SK-N-SH (cell line): ENCODE results near the gene SRGAP3. TPM values are rescaled to one million over a fixed set of nuclear protein-coding genes. Genes with fewer than 3 reads are reported as not detected.

Experiments
- CTCF ChIA-PET: fragments of 300-600, 350-600 bp; formaldehyde crosslinking; extraction: SDS; loops from one replicate; lab custom pipeline; 2021; lab: Yijun Ruan, JAX
- POLR2A ChIA-PET: fragments of 350-600 bp; sonication (Branson Sonifier 250); formaldehyde crosslinking; extraction: SDS; loops from one replicate; lab custom pipeline; 2020; ENCODE audit warnings: antibody characterized with exemption, inconsistent platforms; lab: Yijun Ruan, JAX
- DNase-seq: peaks from one replicate; pipeline ENCODE4 v3.0.0; 2012
- H2AFZ ChIP-seq: fragments of 200-600 bp; sonication (generic); 2 replicates; pipeline ENCODE4 v1.8.1; 2016; ENCODE audit warnings: antibody characterized with exemption, mild to moderate bottlenecking, low read depth
- H3F3A ChIP-seq: fragments of 200-600 bp; sonication (generic); replicated peaks from 2 replicates; pipeline ENCODE3; 2016; ENCODE audit warnings: antibody characterized with exemption, mild to moderate bottlenecking; ENCODE audit not compliant: insufficient read depth
- H3K27ac ChIP-seq, 2 experiments: fragments of 200-500 bp in 1 of 2; fragments of 200-600 bp in 1 of 2; sonication (Bioruptor generic) in 1 of 2; sonication (generic), shearing (Covaris generic) in 1 of 2; 2 replicates each; pipeline versions ENCODE4 v1.5.1 to v1.6.1; 2014 to 2016; ENCODE audit warnings: low read depth in 2 of 2, inconsistent platforms in 1 of 2, low read length in 1 of 2, mild to moderate bottlenecking in 1 of 2, mixed read lengths in 1 of 2
- H3K27me3 ChIP-seq: fragments of 200-600 bp; sonication (generic), shearing (Covaris generic); 2 replicates; pipeline ENCODE4 v1.6.1; 2016; ENCODE audit warnings: mixed run types; ENCODE audit not compliant: insufficient read depth
- H3K36me3 ChIP-seq, 2 experiments: fragments of 200-500 bp in 1 of 2; fragments of 200-600 bp in 1 of 2; sonication (Bioruptor generic) in 1 of 2; sonication (generic) in 1 of 2; replicated peaks in 1 of 2; 2 replicates each; pipeline versions ENCODE3 to v1.5.1; 2014 to 2016; ENCODE audit warnings: low read length in 1 of 2, mild to moderate bottlenecking in 1 of 2; ENCODE audit not compliant: insufficient read depth in 2 of 2, control insufficient read depth in 1 of 2
- H3K4me1 ChIP-seq, 2 experiments: fragments of 200-500 bp in 1 of 2; fragments of 200-600 bp in 1 of 2; sonication (Bioruptor generic) in 1 of 2; sonication (generic), shearing (Covaris generic) in 1 of 2; 2 replicates each; pipeline versions ENCODE4 v1.5.1 to v1.6.1; 2014 to 2016; ENCODE audit warnings: low read depth in 1 of 2, low read length in 1 of 2, mixed run types in 1 of 2; ENCODE audit not compliant: insufficient read depth in 2 of 2, control insufficient read depth in 1 of 2
- H3K4me2 ChIP-seq: fragments of 200-600 bp; sonication (generic), shearing (Covaris generic); 2 replicates; pipeline ENCODE4 v1.6.1; 2017; ENCODE audit warnings: mixed run types
- H3K4me3 ChIP-seq, 2 experiments: fragments of 200-500 bp in 1 of 2; fragments of 200-600 bp in 1 of 2; sonication (Bioruptor generic) in 1 of 2; sonication (generic), shearing (Covaris generic) in 1 of 2; 2 replicates each; pipeline versions ENCODE4 v1.5.1 to v1.8.1; 2014 to 2016; ENCODE audit warnings: low read depth in 2 of 2, inconsistent platforms in 1 of 2, low read length in 1 of 2, mild to moderate bottlenecking in 1 of 2, mixed read lengths in 1 of 2, moderate library complexity in 1 of 2
- H3K79me2 ChIP-seq: fragments of 200-600 bp; sonication (generic); 2 replicates; pipeline ENCODE4 v1.8.1; 2017; ENCODE audit warnings: mild to moderate bottlenecking; ENCODE audit not compliant: insufficient read depth
- H3K9ac ChIP-seq: fragments of 200-600 bp; sonication (generic); 2 replicates; pipeline ENCODE4 v1.6.1; 2017; ENCODE audit warnings: mixed run types
- H3K9me2 ChIP-seq: fragments of 200-600 bp; sonication (generic); 2 replicates; pipeline ENCODE4 v1.6.1; 2017; ENCODE audit warnings: mixed run types
- H3K9me3 ChIP-seq: fragments of 200-600 bp; sonication (generic); 2 replicates; pipeline ENCODE4 v1.6.1; 2017; ENCODE audit warnings: mixed run types, mild to moderate bottlenecking, moderate library complexity
- H4K20me1 ChIP-seq: fragments of 200-600 bp; sonication (generic); 2 replicates; pipeline ENCODE4 v1.6.1; 2017; ENCODE audit warnings: mild to moderate bottlenecking, mixed run types; ENCODE audit not compliant: insufficient read depth
- CHD2 ChIP-seq: fragments of 150-350 bp; IDR thresholded peaks from 2 replicates; pipeline ENCODE4 v1.6.1; 2018; ENCODE audit warnings: low read length; ENCODE audit not compliant: partially characterized antibody
- EZH2phosphoT487 ChIP-seq: fragments of 200-600 bp; sonication (generic); IDR thresholded peaks from 2 replicates; pipeline ENCODE4 v1.6.1; 2017; ENCODE audit warnings: low read depth, mixed run types, mild to moderate bottlenecking, antibody characterized with exemption, moderate library complexity, borderline replicate concordance
- FOXM1 ChIP-seq: IDR thresholded peaks from 2 replicates; pipeline ENCODE4 v1.4.0; 2012; ENCODE audit warnings: low read depth, mild to moderate bottlenecking
- MEF2A ChIP-seq: IDR thresholded peaks from 2 replicates; pipeline ENCODE4 v1.4.0; 2012; ENCODE audit warnings: low read depth, borderline replicate concordance
- NRF1 ChIP-seq: IDR thresholded peaks from 2 replicates; pipeline ENCODE4 v1.6.1; 2012; ENCODE audit warnings: low read depth, mild to moderate bottlenecking, low read length
- RXRA ChIP-seq: IDR thresholded peaks from 2 replicates; pipeline ENCODE4 v1.4.0; 2012; ENCODE audit warnings: low read depth, mild to moderate bottlenecking, borderline replicate concordance
- TCF12 ChIP-seq: IDR thresholded peaks from 2 replicates; pipeline ENCODE4 v1.4.0; 2012
- WGBS: methylation state at CpG from one replicate; pipeline ENCODE4 v1.1.6; 2017; ENCODE audit warnings: low lambda C conversion rate; 5-methylcytosine and 5-hydroxymethylcytosine counted together
- polyA plus RNA-seq, 3 experiments: library from polyadenylated mRNA; depleted of rRNA; stranded (reverse); fragments of >200 nt; gene quantifications; 2 replicates each; pipeline ENCODE4 v1.2.3, GENCODE V29; 2012
- TF ChIP-seq, protein P1 (sequence below): IDR thresholded peaks from 2 replicates; pipeline ENCODE4; 2012
- TF ChIP-seq, protein P2 (sequence below): fragments of 200-600 bp; sonication (generic); IDR thresholded peaks from 2 replicates; pipeline ENCODE4 v1.6.1; 2017; ENCODE audit warnings: antibody characterized with exemption, mild to moderate bottlenecking, moderate library complexity
- TF ChIP-seq, protein P3 (sequence below): IDR thresholded peaks from 2 replicates; pipeline ENCODE4 v1.4.0; 2012; ENCODE audit warnings: low read depth
- TF ChIP-seq, protein P4 (sequence below): fragments of 150-350 bp; IDR thresholded peaks from 2 replicates; pipeline ENCODE4 v1.6.1; 2017; ENCODE audit warnings: antibody characterized with exemption, low read length, low read depth, borderline replicate concordance
- TF ChIP-seq, protein P5 (sequence below): IDR thresholded peaks from 2 replicates; pipeline ENCODE4 v1.4.0; 2012; ENCODE audit warnings: low read depth, borderline replicate concordance
- TF ChIP-seq, protein P6 (sequence below): IDR thresholded peaks from 2 replicates; pipeline ENCODE4 v1.4.0; 2012; ENCODE audit warnings: low read depth, borderline replicate concordance

Gene SRGAP3
- polyA plus RNA-seq, 1 of the 3 experiments (the other 2 are of a cell fraction) = 2.8 TPM

DNA sequence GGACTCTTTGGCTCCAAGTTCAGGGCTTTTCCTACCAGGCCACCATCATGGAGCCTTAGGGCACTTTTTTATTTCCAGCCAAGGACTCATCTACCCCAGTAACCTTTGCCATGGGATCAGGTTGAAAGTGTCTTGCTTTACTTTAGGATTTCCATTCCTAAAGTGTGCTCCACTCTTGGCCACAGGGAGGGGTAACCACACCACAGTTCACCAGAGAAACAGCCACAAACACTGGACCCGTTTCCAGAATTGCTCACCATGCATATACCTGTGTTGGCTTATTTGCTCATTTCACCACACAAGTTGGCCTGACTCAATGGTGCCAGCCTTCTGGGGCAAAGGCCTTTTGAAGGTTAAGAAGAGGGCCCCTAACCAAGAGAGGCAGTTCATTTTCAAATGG is 215.6 kb downstream of the SRGAP3 start:
- no peak for DNase-seq
- Histone ChIP-seq H3K9me2 (no peaks in the 10 kb centered on the region), H3K9me3 (no peaks in the 10 kb centered on the region)
- TF ChIP-seq, protein P1, sequence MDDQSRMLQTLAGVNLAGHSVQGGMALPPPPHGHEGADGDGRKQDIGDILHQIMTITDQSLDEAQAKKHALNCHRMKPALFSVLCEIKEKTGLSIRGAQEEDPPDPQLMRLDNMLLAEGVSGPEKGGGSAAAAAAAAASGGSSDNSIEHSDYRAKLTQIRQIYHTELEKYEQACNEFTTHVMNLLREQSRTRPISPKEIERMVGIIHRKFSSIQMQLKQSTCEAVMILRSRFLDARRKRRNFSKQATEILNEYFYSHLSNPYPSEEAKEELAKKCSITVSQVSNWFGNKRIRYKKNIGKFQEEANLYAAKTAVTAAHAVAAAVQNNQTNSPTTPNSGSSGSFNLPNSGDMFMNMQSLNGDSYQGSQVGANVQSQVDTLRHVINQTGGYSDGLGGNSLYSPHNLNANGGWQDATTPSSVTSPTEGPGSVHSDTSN = no peak
- TF ChIP-seq NRF1 = no peak
- TF ChIP-seq, protein P2, sequence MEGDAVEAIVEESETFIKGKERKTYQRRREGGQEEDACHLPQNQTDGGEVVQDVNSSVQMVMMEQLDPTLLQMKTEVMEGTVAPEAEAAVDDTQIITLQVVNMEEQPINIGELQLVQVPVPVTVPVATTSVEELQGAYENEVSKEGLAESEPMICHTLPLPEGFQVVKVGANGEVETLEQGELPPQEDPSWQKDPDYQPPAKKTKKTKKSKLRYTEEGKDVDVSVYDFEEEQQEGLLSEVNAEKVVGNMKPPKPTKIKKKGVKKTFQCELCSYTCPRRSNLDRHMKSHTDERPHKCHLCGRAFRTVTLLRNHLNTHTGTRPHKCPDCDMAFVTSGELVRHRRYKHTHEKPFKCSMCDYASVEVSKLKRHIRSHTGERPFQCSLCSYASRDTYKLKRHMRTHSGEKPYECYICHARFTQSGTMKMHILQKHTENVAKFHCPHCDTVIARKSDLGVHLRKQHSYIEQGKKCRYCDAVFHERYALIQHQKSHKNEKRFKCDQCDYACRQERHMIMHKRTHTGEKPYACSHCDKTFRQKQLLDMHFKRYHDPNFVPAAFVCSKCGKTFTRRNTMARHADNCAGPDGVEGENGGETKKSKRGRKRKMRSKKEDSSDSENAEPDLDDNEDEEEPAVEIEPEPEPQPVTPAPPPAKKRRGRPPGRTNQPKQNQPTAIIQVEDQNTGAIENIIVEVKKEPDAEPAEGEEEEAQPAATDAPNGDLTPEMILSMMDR = no peak
- TF ChIP-seq CHD2 = no peak
- no peak for TF ChIP-seq EZH2phosphoT487
- TF ChIP-seq, all 33 proteins: peak for 0
- H3K4me2 ChIP-seq = no peak overlapping the region
- H3K36me3 ChIP-seq = no peaks in the 10 kb centered on the region
- no peaks in the 10 kb centered on the region for H3F3A ChIP-seq
- H4K20me1 ChIP-seq = no peaks in the 10 kb centered on the region
- no peak overlapping the region for H2AFZ ChIP-seq
- no peak overlapping the region for H3K4me3 ChIP-seq
- 36% methylated on average over 1 of the region's 1 CpG for WGBS
- H3K27ac ChIP-seq = no peak overlapping the region
- POLR2A ChIA-PET = no interaction called here
- H3K9ac ChIP-seq = no peak overlapping the region
- H3K4me1 ChIP-seq = peaks cover 0 to 28% of the 10 kb centered on the region in 2 experiments; a peak in 2 of 4 replicates
- H3K79me2 ChIP-seq = no peaks in the 10 kb centered on the region
- CTCF ChIA-PET = interaction anchor here (2.2 kb wide), 1 partner anchor 46 kb away, joined by 7 read pairs; no protein-coding TSS in a partner anchor
- no peaks in the 10 kb centered on the region for H3K27me3 ChIP-seq

DNA sequence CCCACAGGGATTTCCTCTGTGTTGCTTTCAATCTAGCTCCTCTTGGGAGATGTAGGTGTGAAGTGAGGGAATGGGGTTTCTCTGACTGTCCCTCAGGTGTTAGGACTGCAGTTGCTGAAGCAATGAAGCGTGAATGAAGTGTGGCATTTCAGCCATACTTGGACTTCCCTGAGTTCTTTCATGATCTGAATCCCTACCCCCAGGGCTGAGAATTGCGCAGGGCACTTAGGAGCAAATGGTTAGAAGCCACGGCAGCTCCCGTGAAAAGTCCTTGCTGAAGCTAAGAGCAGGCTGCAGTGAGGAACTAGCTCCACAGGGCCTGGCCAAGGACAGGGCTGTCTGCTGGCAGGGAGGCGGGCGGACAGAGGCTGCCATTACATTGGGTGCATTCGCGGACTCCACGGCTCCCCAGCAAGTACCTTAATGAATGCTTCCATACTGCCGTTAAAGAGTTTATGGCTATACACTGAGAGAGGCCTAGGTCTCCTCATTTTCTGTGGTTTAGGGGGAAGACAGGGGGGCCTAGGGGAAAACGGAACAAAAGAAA is 217.1 kb downstream of the SRGAP3 start:
- Histone ChIP-seq H3K27ac (no peak overlapping the region), H3K9me2 (no peaks in the 10 kb centered on the region), H3F3A (no peaks in the 10 kb centered on the region), H3K4me2 (no peak overlapping the region), H3K4me3 (no peak overlapping the region), H3K4me1 (peaks cover 0 to 36% of the 10 kb centered on the region in 2 experiments; a peak in 2 of 4 replicates), H3K79me2 (no peaks in the 10 kb centered on the region), H3K36me3 (no peaks in the 10 kb centered on the region), H4K20me1 (no peaks in the 10 kb centered on the region), H2AFZ (no peak overlapping the region), H3K9me3 (no peaks in the 10 kb centered on the region), H3K9ac (no peak overlapping the region), H3K27me3 (no peaks in the 10 kb centered on the region)
- ChIA-PET POLR2A (no interaction called here), CTCF (interaction anchor here (0.7 to 0.8 kb wide), 2 partner anchors 13 to 44 kb away, joined by 3 to 4 read pairs; no protein-coding TSS in a partner anchor)
- no peak for DNase-seq
- WGBS = 80% methylated on average over 11 of the region's 11 CpGs
- TF ChIP-seq TCF12 = no peak
- TF ChIP-seq, protein P3, sequence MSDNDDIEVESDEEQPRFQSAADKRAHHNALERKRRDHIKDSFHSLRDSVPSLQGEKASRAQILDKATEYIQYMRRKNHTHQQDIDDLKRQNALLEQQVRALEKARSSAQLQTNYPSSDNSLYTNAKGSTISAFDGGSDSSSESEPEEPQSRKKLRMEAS = no peak
- no peak for TF ChIP-seq MEF2A
- TF ChIP-seq, protein P4, sequence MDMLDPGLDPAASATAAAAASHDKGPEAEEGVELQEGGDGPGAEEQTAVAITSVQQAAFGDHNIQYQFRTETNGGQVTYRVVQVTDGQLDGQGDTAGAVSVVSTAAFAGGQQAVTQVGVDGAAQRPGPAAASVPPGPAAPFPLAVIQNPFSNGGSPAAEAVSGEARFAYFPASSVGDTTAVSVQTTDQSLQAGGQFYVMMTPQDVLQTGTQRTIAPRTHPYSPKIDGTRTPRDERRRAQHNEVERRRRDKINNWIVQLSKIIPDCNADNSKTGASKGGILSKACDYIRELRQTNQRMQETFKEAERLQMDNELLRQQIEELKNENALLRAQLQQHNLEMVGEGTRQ = no peak
- no peak for TF ChIP-seq FOXM1
- TF ChIP-seq, protein P5, sequence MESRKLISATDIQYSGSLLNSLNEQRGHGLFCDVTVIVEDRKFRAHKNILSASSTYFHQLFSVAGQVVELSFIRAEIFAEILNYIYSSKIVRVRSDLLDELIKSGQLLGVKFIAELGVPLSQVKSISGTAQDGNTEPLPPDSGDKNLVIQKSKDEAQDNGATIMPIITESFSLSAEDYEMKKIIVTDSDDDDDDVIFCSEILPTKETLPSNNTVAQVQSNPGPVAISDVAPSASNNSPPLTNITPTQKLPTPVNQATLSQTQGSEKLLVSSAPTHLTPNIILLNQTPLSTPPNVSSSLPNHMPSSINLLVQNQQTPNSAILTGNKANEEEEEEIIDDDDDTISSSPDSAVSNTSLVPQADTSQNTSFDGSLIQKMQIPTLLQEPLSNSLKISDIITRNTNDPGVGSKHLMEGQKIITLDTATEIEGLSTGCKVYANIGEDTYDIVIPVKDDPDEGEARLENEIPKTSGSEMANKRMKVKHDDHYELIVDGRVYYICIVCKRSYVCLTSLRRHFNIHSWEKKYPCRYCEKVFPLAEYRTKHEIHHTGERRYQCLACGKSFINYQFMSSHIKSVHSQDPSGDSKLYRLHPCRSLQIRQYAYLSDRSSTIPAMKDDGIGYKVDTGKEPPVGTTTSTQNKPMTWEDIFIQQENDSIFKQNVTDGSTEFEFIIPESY = no peak
- TF ChIP-seq, protein P6, sequence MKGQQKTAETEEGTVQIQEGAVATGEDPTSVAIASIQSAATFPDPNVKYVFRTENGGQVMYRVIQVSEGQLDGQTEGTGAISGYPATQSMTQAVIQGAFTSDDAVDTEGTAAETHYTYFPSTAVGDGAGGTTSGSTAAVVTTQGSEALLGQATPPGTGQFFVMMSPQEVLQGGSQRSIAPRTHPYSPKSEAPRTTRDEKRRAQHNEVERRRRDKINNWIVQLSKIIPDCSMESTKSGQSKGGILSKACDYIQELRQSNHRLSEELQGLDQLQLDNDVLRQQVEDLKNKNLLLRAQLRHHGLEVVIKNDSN = no peak
- TF ChIP-seq, protein P1 = no peak
- TF ChIP-seq RXRA = no peak
